GM21825 (cell line): ENCODE data around the gene ST6GALNAC6.
"Not testable (repeated sequence)": the region's sequence is repeated elsewhere in the genome, so short reads cannot be mapped to it uniquely, and the experiment has no call there.

ENCODE experiments used
- ATAC-seq: cut with Tn5 transposase; IDR thresholded peaks from one replicate; pipeline ENCODE4 v1.9.1; 2021; ENCODE audit warnings: mild to moderate bottlenecking, moderate library complexity; ENCODE audit not compliant: unreplicated experiment

The ST6GALNAC6 gene

GRCh38 chr9:127896395-127897192 lies 2.8 kb downstream of the ST6GALNAC6 start:
- no peak for ATAC-seq

- no peak for ATAC-seq
Observed at GRCh38 chr9:127895811-127896210, 3.6 kb downstream of the ST6GALNAC6 start.

- no peak for ATAC-seq
Observed at GRCh38 chr9:127893392-127893791, 6.0 kb downstream of the ST6GALNAC6 start.

- no peak for ATAC-seq
Observed at GRCh38 chr9:127892831-127893230, 6.6 kb downstream of the ST6GALNAC6 start.

GRCh38 chr9:127890053-127890452 lies 9.3 kb downstream of the ST6GALNAC6 start:
- ATAC-seq, result no peak

- ATAC-seq, result no peak
Observed at GRCh38 chr9:127887792-127888191, 11.6 kb downstream of the ST6GALNAC6 start.

GRCh38 chr9:127886401-127886972 lies 12.9 kb downstream of the ST6GALNAC6 start:
- ATAC-seq, result no peak

GRCh38 chr9:127885508-127886281 lies 13.7 kb downstream of the ST6GALNAC6 start:
- ATAC-seq, result no peak

- no peak for ATAC-seq
Observed at GRCh38 chr9:127884976-127885490, 14.4 kb downstream of the ST6GALNAC6 start.

- no peak for ATAC-seq
Observed at GRCh38 chr9:127884427-127884911, 14.9 kb downstream of the ST6GALNAC6 start.

- ATAC-seq, result no peak
Observed at GRCh38 chr9:127883959-127884358, 15.4 kb downstream of the ST6GALNAC6 start.

- not testable (repeated sequence) for ATAC-seq
Observed at GRCh38 chr9:127881715-127882114, 17.7 kb downstream of the ST6GALNAC6 start.

- no peak for ATAC-seq
Observed at GRCh38 chr9:127880143-127880542, 19.3 kb downstream of the ST6GALNAC6 start.

- no peak for ATAC-seq
Observed at GRCh38 chr9:127878652-127879390, 20.6 kb downstream of the ST6GALNAC6 start.

- no peak for ATAC-seq
Observed at GRCh38 chr9:127878001-127878651, 21.3 kb downstream of the ST6GALNAC6 start.

GRCh38 chr9:127877566-127877998 lies 21.8 kb downstream of the ST6GALNAC6 start, which contains the start of gene AK1:
AK1 (minus strand) TSS chr9:127877675; CDS start chr9:127874617, 3,058 bp downstream.
- no peak for ATAC-seq

- ATAC-seq, result no peak
Observed at GRCh38 chr9:127876764-127877562, 22.4 kb downstream of the ST6GALNAC6 start.

- no peak for ATAC-seq
Observed at GRCh38 chr9:127876026-127876763, 23.2 kb downstream of the ST6GALNAC6 start.
